H1 (cell line): ENCODE results near the gene OPN1MW3.

ENCODE experiments used
- CHD2 ChIP-seq: IDR thresholded peaks from 2 replicates; pipeline ENCODE4 v1.6.1; 2012; ENCODE audit warnings: low read length, improper control_type of control experiment
- CTCF ChIP-seq, 3 experiments: IDR thresholded peaks; 1 replicate in 2 of 3; 2 replicates in 1 of 3; pipeline versions ENCODE4 v1.5.1 to v1.6.1; 2011; ENCODE audit warnings: low read length in 3 of 3, mild to moderate bottlenecking in 3 of 3, inconsistent platforms in 2 of 3, low read depth in 1 of 3, moderate library complexity in 1 of 3; ENCODE audit not compliant: insufficient read depth in 1 of 3; ENCODE audit errors: control extremely low read depth in 1 of 3
- EP300 ChIP-seq, 2 experiments: IDR thresholded peaks; 1 replicate in 1 of 2; 2 replicates in 1 of 2; pipeline ENCODE4 v1.6.1; 2011 to 2012; ENCODE audit warnings: low read depth in 2 of 2, low read length in 2 of 2, mild to moderate bottlenecking in 2 of 2, borderline replicate concordance in 1 of 2, inconsistent platforms in 1 of 2, moderate library complexity in 1 of 2
- PHF8 ChIP-seq: fragments of 200-600 bp; sonication (generic); conservative IDR thresholded peaks from 2 replicates; pipeline ENCODE4 v1.7.1; 2012; ENCODE audit warnings: low read depth, mild to moderate bottlenecking, inconsistent platforms, low read length, moderate library complexity
- POLR2AphosphoS5 ChIP-seq: IDR thresholded peaks from 2 replicates; pipeline ENCODE4 v1.6.1; 2011; ENCODE audit warnings: low read depth, low read length
- YY1 ChIP-seq: IDR thresholded peaks from 2 replicates; pipeline ENCODE4 v1.6.1; 2011; ENCODE audit warnings: low read depth, mild to moderate bottlenecking, low read length

GRCh38 chrX:154309041-154309775 is 51.8 kb downstream of the OPN1MW3 start:
- TF ChIP-seq CHD2 = no peak
- TF ChIP-seq CTCF (IDR thresholded peaks at IDR 0.05; ENCODE audit: control extremely low read depth in 1 of 3, insufficient read depth in 1 of 3, low read depth in 1 of 3, low read length in 3 of 3) = no peak
- TF ChIP-seq PHF8 = no peak
- no peak for TF ChIP-seq POLR2AphosphoS5
- no peak for TF ChIP-seq YY1
- no peak for TF ChIP-seq EP300 (IDR thresholded peaks at IDR 0.05; ENCODE audit: borderline replicate concordance in 1 of 2, low read depth in 2 of 2, low read length in 2 of 2)
